ENCODE results near the gene PAN3. TPM values are rescaled to one million over a fixed set of nuclear protein-coding genes. Genes with fewer than 3 reads are reported as not detected.

Gene PAN3
- total and polyA plus RNA-seq, 5 donors from 2014 or later, result 3.1 to 81.4 (median 3.6) TPM

GRCh38 chr13:28306325-28306724, 168.0 kb downstream of the PAN3 start:
- H3K27me3 Mint-ChIP-seq, result peaks cover 4% of the 10 kb centered on the region
- Histone ChIP-seq H3K36me3 (ENCODE audit: control insufficient read depth, insufficient read depth, low read length) (no peaks in the 10 kb centered on the region), H3K27ac (ENCODE audit: insufficient read depth, low read length, poor library complexity, severe bottlenecking) (no peak overlapping the region), H3K27me3 (ENCODE audit: control insufficient read depth, insufficient read depth, low read length) (no peaks in the 10 kb centered on the region), H3K9me3 (ENCODE audit: control insufficient read depth in 2 of 2, low read length in 2 of 2) (no peaks in the 10 kb centered on the region), H3K4me3 (ENCODE audit: low read depth, low read length) (no peak overlapping the region), H3K4me1 (ENCODE audit: control insufficient read depth, insufficient read depth, low read length, poor library complexity, severe bottlenecking) (no peaks in the 10 kb centered on the region)
- H3K36me3 Mint-ChIP-seq, result no peaks in the 10 kb centered on the region
- no peak overlapping the region for H3K27ac Mint-ChIP-seq
- peaks cover 0 to 9% (median 3%) of the 10 kb centered on the region in 4 donors for H3K4me1 Mint-ChIP-seq
- H3K9me3 Mint-ChIP-seq, result no peaks in the 10 kb centered on the region
- ATAC-seq (ENCODE audit: low read depth in 2 of 2) (no peak), DNase-seq (no peak)
- no peak overlapping the region for H3K4me3 Mint-ChIP-seq

- DNase-seq, result peak in 1 of 3 donors; percentile 43
- no peak for ATAC-seq (ENCODE audit: low read depth in 2 of 2)
Observed at GRCh38 chr13:28313579-28313978, 175.2 kb downstream of the PAN3 start.

GRCh38 chr13:28314879-28315278, 176.5 kb downstream of the PAN3 start:
- Histone ChIP-seq H3K4me3 (ENCODE audit: low read depth, low read length) (no peak overlapping the region), H3K27ac (ENCODE audit: insufficient read depth, low read length, poor library complexity, severe bottlenecking) (no peak overlapping the region), H3K9me3 (ENCODE audit: control insufficient read depth in 2 of 2, low read length in 2 of 2) (no peaks in the 10 kb centered on the region), H3K27me3 (ENCODE audit: control insufficient read depth, insufficient read depth, low read length) (no peaks in the 10 kb centered on the region), H3K4me1 (ENCODE audit: control insufficient read depth, insufficient read depth, low read length, poor library complexity, severe bottlenecking) (no peaks in the 10 kb centered on the region), H3K36me3 (ENCODE audit: control insufficient read depth, insufficient read depth, low read length) (no peaks in the 10 kb centered on the region)
- no peaks in the 10 kb centered on the region for H3K27me3 Mint-ChIP-seq
- DNase-seq (no peak), ATAC-seq (ENCODE audit: low read depth in 2 of 2) (no peak)
- no peak overlapping the region for H3K4me3 Mint-ChIP-seq
- H3K36me3 Mint-ChIP-seq, result no peaks in the 10 kb centered on the region
- H3K27ac Mint-ChIP-seq, result no peak overlapping the region
- H3K4me1 Mint-ChIP-seq, result no peaks in the 10 kb centered on the region
- H3K9me3 Mint-ChIP-seq, result no peaks in the 10 kb centered on the region

More at GRCh38 chr13:28313579-28313978, 175.2 kb downstream of the PAN3 start:
- H3K27ac Mint-ChIP-seq, result no peak overlapping the region
- H3K36me3 ChIP-seq (ENCODE audit: control insufficient read depth, insufficient read depth, low read length), result no peaks in the 10 kb centered on the region
- H3K27me3 Mint-ChIP-seq, result no peaks in the 10 kb centered on the region
- no peaks in the 10 kb centered on the region for H3K4me1 ChIP-seq (ENCODE audit: control insufficient read depth, insufficient read depth, low read length, poor library complexity, severe bottlenecking)
- H3K9me3 ChIP-seq (ENCODE audit: control insufficient read depth in 2 of 2, low read length in 2 of 2), result no peaks in the 10 kb centered on the region
- H3K4me3 ChIP-seq (ENCODE audit: low read depth, low read length), result no peak overlapping the region
- no peak overlapping the region for H3K4me3 Mint-ChIP-seq
- no peak overlapping the region for H3K27ac ChIP-seq (ENCODE audit: insufficient read depth, low read length, poor library complexity, severe bottlenecking)
- no peaks in the 10 kb centered on the region for H3K4me1 Mint-ChIP-seq
- H3K36me3 Mint-ChIP-seq, result no peaks in the 10 kb centered on the region
- H3K27me3 ChIP-seq (ENCODE audit: control insufficient read depth, insufficient read depth, low read length), result no peaks in the 10 kb centered on the region
- H3K9me3 Mint-ChIP-seq, result no peaks in the 10 kb centered on the region

- Histone ChIP-seq H3K9me3 (ENCODE audit: control insufficient read depth in 2 of 2, low read length in 2 of 2) (no peaks in the 10 kb centered on the region), H3K27ac (ENCODE audit: insufficient read depth, low read length, poor library complexity, severe bottlenecking) (no peak overlapping the region), H3K27me3 (ENCODE audit: control insufficient read depth, insufficient read depth, low read length) (no peaks in the 10 kb centered on the region), H3K4me1 (ENCODE audit: control insufficient read depth, insufficient read depth, low read length, poor library complexity, severe bottlenecking) (no peaks in the 10 kb centered on the region), H3K4me3 (ENCODE audit: low read depth, low read length) (no peak overlapping the region), H3K36me3 (ENCODE audit: control insufficient read depth, insufficient read depth, low read length) (no peaks in the 10 kb centered on the region)
- no peak overlapping the region for H3K4me3 Mint-ChIP-seq
- no peak overlapping the region for H3K27ac Mint-ChIP-seq
- no peaks in the 10 kb centered on the region for H3K9me3 Mint-ChIP-seq
- H3K27me3 Mint-ChIP-seq, result no peaks in the 10 kb centered on the region
- DNase-seq, result no peak
- no peaks in the 10 kb centered on the region for H3K36me3 Mint-ChIP-seq
- ATAC-seq (ENCODE audit: low read depth in 2 of 2), result no peak
- no peaks in the 10 kb centered on the region for H3K4me1 Mint-ChIP-seq
Observed at GRCh38 chr13:28316129-28316528, 177.8 kb downstream of the PAN3 start.

- no peak for ATAC-seq (ENCODE audit: low read depth in 2 of 2)
- no peaks in the 10 kb centered on the region for H3K9me3 ChIP-seq (ENCODE audit: control insufficient read depth in 2 of 2, low read length in 2 of 2)
- no peaks in the 10 kb centered on the region for H3K36me3 Mint-ChIP-seq
Observed at GRCh38 chr13:28316836-28317235, 178.5 kb downstream of the PAN3 start.

GRCh38 chr13:28318496-28318895, 180.2 kb downstream of the PAN3 start:
- ATAC-seq (ENCODE audit: low read depth in 2 of 2) (no peak), DNase-seq (no peak)
- Mint-ChIP-seq H3K27me3 (no peaks in the 10 kb centered on the region), H3K9me3 (no peaks in the 10 kb centered on the region), H3K4me3 (no peak overlapping the region), H3K36me3 (no peaks in the 10 kb centered on the region), H3K27ac (no peak overlapping the region), H3K4me1 (no peaks in the 10 kb centered on the region)
- no peaks in the 10 kb centered on the region for H3K36me3 ChIP-seq (ENCODE audit: control insufficient read depth, insufficient read depth, low read length)
- no peaks in the 10 kb centered on the region for H3K4me1 ChIP-seq (ENCODE audit: control insufficient read depth, insufficient read depth, low read length, poor library complexity, severe bottlenecking)
- H3K9me3 ChIP-seq (ENCODE audit: control insufficient read depth in 2 of 2, low read length in 2 of 2), result no peaks in the 10 kb centered on the region
- H3K4me3 ChIP-seq (ENCODE audit: low read depth, low read length), result no peak overlapping the region
- no peak overlapping the region for H3K27ac ChIP-seq (ENCODE audit: insufficient read depth, low read length, poor library complexity, severe bottlenecking)
- no peaks in the 10 kb centered on the region for H3K27me3 ChIP-seq (ENCODE audit: control insufficient read depth, insufficient read depth, low read length)

More at GRCh38 chr13:28316836-28317235, 178.5 kb downstream of the PAN3 start:
- Histone ChIP-seq H3K27ac (ENCODE audit: insufficient read depth, low read length, poor library complexity, severe bottlenecking) (no peak overlapping the region), H3K36me3 (ENCODE audit: control insufficient read depth, insufficient read depth, low read length) (no peaks in the 10 kb centered on the region), H3K27me3 (ENCODE audit: control insufficient read depth, insufficient read depth, low read length) (no peaks in the 10 kb centered on the region), H3K4me3 (ENCODE audit: low read depth, low read length) (no peak overlapping the region), H3K4me1 (ENCODE audit: control insufficient read depth, insufficient read depth, low read length, poor library complexity, severe bottlenecking) (no peaks in the 10 kb centered on the region)
- DNase-seq, result no peak
- Mint-ChIP-seq H3K4me3 (no peak overlapping the region), H3K9me3 (no peaks in the 10 kb centered on the region), H3K4me1 (no peaks in the 10 kb centered on the region), H3K27ac (no peak overlapping the region), H3K27me3 (no peaks in the 10 kb centered on the region)

GRCh38 chr13:28319528-28319927, 181.2 kb downstream of the PAN3 start:
- H3K27me3 ChIP-seq (ENCODE audit: control insufficient read depth, insufficient read depth, low read length), result no peaks in the 10 kb centered on the region
- H3K4me3 ChIP-seq (ENCODE audit: low read depth, low read length), result no peak overlapping the region
- Mint-ChIP-seq H3K27me3 (peaks cover 4% of the 10 kb centered on the region), H3K36me3 (no peaks in the 10 kb centered on the region), H3K4me3 (no peak overlapping the region), H3K9me3 (no peaks in the 10 kb centered on the region), H3K4me1 (no peaks in the 10 kb centered on the region), H3K27ac (no peak overlapping the region)
- H3K4me1 ChIP-seq (ENCODE audit: control insufficient read depth, insufficient read depth, low read length, poor library complexity, severe bottlenecking), result no peaks in the 10 kb centered on the region
- H3K27ac ChIP-seq (ENCODE audit: insufficient read depth, low read length, poor library complexity, severe bottlenecking), result no peak overlapping the region
- ATAC-seq (ENCODE audit: low read depth in 2 of 2), result no peak
- H3K9me3 ChIP-seq (ENCODE audit: control insufficient read depth in 2 of 2, low read length in 2 of 2), result no peaks in the 10 kb centered on the region
- no peak for DNase-seq
- no peaks in the 10 kb centered on the region for H3K36me3 ChIP-seq (ENCODE audit: control insufficient read depth, insufficient read depth, low read length)

- H3K4me1 Mint-ChIP-seq, result no peaks in the 10 kb centered on the region
- no peaks in the 10 kb centered on the region for H3K4me1 ChIP-seq (ENCODE audit: control insufficient read depth, insufficient read depth, low read length, poor library complexity, severe bottlenecking)
- no peak for DNase-seq
- no peaks in the 10 kb centered on the region for H3K27me3 ChIP-seq (ENCODE audit: control insufficient read depth, insufficient read depth, low read length)
- no peak overlapping the region for H3K27ac Mint-ChIP-seq
- no peaks in the 10 kb centered on the region for H3K36me3 Mint-ChIP-seq
- no peak overlapping the region for H3K27ac ChIP-seq (ENCODE audit: insufficient read depth, low read length, poor library complexity, severe bottlenecking)
- H3K4me3 Mint-ChIP-seq, result no peak overlapping the region
- H3K4me3 ChIP-seq (ENCODE audit: low read depth, low read length), result no peak overlapping the region
- no peaks in the 10 kb centered on the region for H3K9me3 ChIP-seq (ENCODE audit: control insufficient read depth in 2 of 2, low read length in 2 of 2)
- H3K9me3 Mint-ChIP-seq, result no peaks in the 10 kb centered on the region
- no peak for ATAC-seq (ENCODE audit: low read depth in 2 of 2)
- no peaks in the 10 kb centered on the region for H3K36me3 ChIP-seq (ENCODE audit: control insufficient read depth, insufficient read depth, low read length)
- peaks cover 9% of the 10 kb centered on the region for H3K27me3 Mint-ChIP-seq
Observed at GRCh38 chr13:28320209-28320608, 181.9 kb downstream of the PAN3 start.
